Measurements from ENCODE around the gene SIL1. TPM values are rescaled to one million over a fixed set of nuclear protein-coding genes. Genes with fewer than 3 reads are reported as not detected.

Gene SIL1
- total RNA-seq, 3 donors from 2014 or later (not counting 1 experiment from before 2014, with no cell fraction given) = 16.9 to 22.5 (median 22.4) TPM

GRCh38 chr5:138955671-138956295 is 242.4 kb downstream of the SIL1 start:
- Mint-ChIP-seq H3K27ac (peak overlapping the region in 1 of 2 donors; percentile 57), H3K9me3 (no peaks in the 10 kb centered on the region), H3K27me3 (ENCODE audit: low read depth in 2 of 2) (peaks cover 0 to 2% of the 10 kb centered on the region in 2 donors), H3K36me3 (no peaks in the 10 kb centered on the region), H3K4me1 (peaks cover 21 to 23% of the 10 kb centered on the region in 2 donors), H3K4me3 (no peak overlapping the region)
- Histone ChIP-seq H3K9me3 (ENCODE audit: control insufficient read depth, insufficient read depth, low read length) (no peaks in the 10 kb centered on the region), H3K4me3 (ENCODE audit: low read length) (no peak overlapping the region), H3K36me3 (ENCODE audit: control insufficient read depth, insufficient read depth, low read length) (no peaks in the 10 kb centered on the region), H3K4me1 (ENCODE audit: control insufficient read depth, insufficient read depth, low read length) (peaks cover 23% of the 10 kb centered on the region), H3K27ac (ENCODE audit: low read length) (no peak overlapping the region), H3K27me3 (ENCODE audit: control insufficient read depth, insufficient read depth, low read length) (no peaks in the 10 kb centered on the region)
- intact Hi-C loops (cut with micrococcal nuclease) = no loop called here
- 97% methylated on average over 9 of the region's 9 CpGs for WGBS (ENCODE audit: insufficient coverage)
- no peak for TF ChIP-seq CTCF (IDR thresholded peaks at IDR 0.05)
- no peak for ATAC-seq
- DNase-seq = no peak

GRCh38 chr5:138955013-138955660 is 243.0 kb downstream of the SIL1 start:
- H3K27me3 ChIP-seq (ENCODE audit: control insufficient read depth, insufficient read depth, low read length) = no peaks in the 10 kb centered on the region
- no peaks in the 10 kb centered on the region for H3K9me3 ChIP-seq (ENCODE audit: control insufficient read depth, insufficient read depth, low read length)
- H3K4me3 ChIP-seq (ENCODE audit: low read length) = no peak overlapping the region
- H3K27me3 Mint-ChIP-seq (ENCODE audit: low read depth in 2 of 2) = peaks cover 0 to 3% of the 10 kb centered on the region in 2 donors
- no peak for TF ChIP-seq CTCF (IDR thresholded peaks at IDR 0.05)
- peaks cover 21 to 23% of the 10 kb centered on the region in 2 donors for H3K4me1 Mint-ChIP-seq
- H3K9me3 Mint-ChIP-seq = no peaks in the 10 kb centered on the region
- no peak for ATAC-seq
- DNase-seq = no peak
- no peak overlapping the region for H3K27ac ChIP-seq (ENCODE audit: low read length)
- intact Hi-C loops (cut with micrococcal nuclease) = no loop called here
- H3K4me3 Mint-ChIP-seq = no peak overlapping the region
- 91% methylated on average over 12 of the region's 12 CpGs for WGBS (ENCODE audit: insufficient coverage)
- H3K36me3 Mint-ChIP-seq = no peaks in the 10 kb centered on the region
- no peaks in the 10 kb centered on the region for H3K36me3 ChIP-seq (ENCODE audit: control insufficient read depth, insufficient read depth, low read length)
- H3K27ac Mint-ChIP-seq = peak overlapping the region in 1 of 2 donors; percentile 57
- H3K4me1 ChIP-seq (ENCODE audit: control insufficient read depth, insufficient read depth, low read length) = peaks cover 23% of the 10 kb centered on the region

GRCh38 chr5:138954257-138955012 is 243.7 kb downstream of the SIL1 start:
- 92% methylated on average over 4 of the region's 4 CpGs for WGBS (ENCODE audit: insufficient coverage)
- TF ChIP-seq CTCF (IDR thresholded peaks at IDR 0.05) = no peak
- H3K4me3 Mint-ChIP-seq = no peak overlapping the region

More at GRCh38 chr5:138954257-138955012, 243.7 kb downstream of the SIL1 start:
- no peak for ATAC-seq
- H3K9me3 ChIP-seq (ENCODE audit: control insufficient read depth, insufficient read depth, low read length) = no peaks in the 10 kb centered on the region
- DNase-seq = no peak
- no peaks in the 10 kb centered on the region for H3K27me3 ChIP-seq (ENCODE audit: control insufficient read depth, insufficient read depth, low read length)
- no peak overlapping the region for H3K4me3 ChIP-seq (ENCODE audit: low read length)
- peaks cover 23% of the 10 kb centered on the region for H3K4me1 ChIP-seq (ENCODE audit: control insufficient read depth, insufficient read depth, low read length)
- H3K27me3 Mint-ChIP-seq (ENCODE audit: low read depth in 2 of 2) = peaks cover 0 to 3% of the 10 kb centered on the region in 2 donors
- H3K9me3 Mint-ChIP-seq = no peaks in the 10 kb centered on the region
- no peak overlapping the region for H3K27ac ChIP-seq (ENCODE audit: low read length)
- H3K36me3 Mint-ChIP-seq = no peaks in the 10 kb centered on the region
- intact Hi-C loops (cut with micrococcal nuclease) = no loop called here
- peak overlapping the region in 1 of 2 donors; percentile 76 for H3K27ac Mint-ChIP-seq
- peaks cover 21 to 23% of the 10 kb centered on the region in 2 donors for H3K4me1 Mint-ChIP-seq
- H3K36me3 ChIP-seq (ENCODE audit: control insufficient read depth, insufficient read depth, low read length) = no peaks in the 10 kb centered on the region

All from natural killer cell (primary cell).